WTC11 (cell line): ENCODE results near the gene PRUNE2. TPM values are rescaled to one million over a fixed set of nuclear protein-coding genes. Genes with fewer than 3 reads are reported as not detected.
"Not testable (repeated sequence)": the region's sequence is repeated elsewhere in the genome, so short reads cannot be mapped to it uniquely, and the experiment has no call there.

Experiments
- ATAC-seq: fragments of 200-7000 bp; cut with Tn5 transposase; 2 replicates; pipeline ENCODE4 v1.10.0; 2021; ENCODE audit warnings: mild to moderate bottlenecking, moderate library complexity
- CTCF ChIA-PET: fragments of 300-600 bp; sonication (Branson Sonifier 250); formaldehyde crosslinking; loops from one replicate; lab custom pipeline; 2021; ENCODE audit warnings: antibody characterized with exemption; lab: Charles Lee
- POLR2A ChIA-PET: fragments of 350-600 bp; sonication (Branson Sonifier 250); formaldehyde crosslinking; loops from one replicate; lab custom pipeline; 2021; ENCODE audit warnings: antibody characterized with exemption; lab: Charles Lee
- DNase-seq: peaks from one replicate; pipeline ENCODE4 v3.0.0; 2021; ENCODE audit warnings: low spot score
- H3K27ac Mint-ChIP-seq: 2 replicates; pipeline ENCODE4 v1.8.0; 2021; ENCODE audit warnings: mixed read lengths
- H3K27me3 Mint-ChIP-seq: 2 replicates; pipeline ENCODE4 v1.8.0; 2021; ENCODE audit warnings: low read depth, mild to moderate bottlenecking, moderate library complexity, mixed read lengths
- H3K36me3 Mint-ChIP-seq: 2 replicates; pipeline ENCODE4 v1.8.0; 2021; ENCODE audit warnings: mixed read lengths
- H3K4me1 Mint-ChIP-seq: 2 replicates; pipeline ENCODE4 v1.8.0; 2022; ENCODE audit warnings: mixed read lengths
- H3K4me3 Mint-ChIP-seq: 2 replicates; pipeline ENCODE4 v1.8.0; 2021; ENCODE audit warnings: mild to moderate bottlenecking, moderate library complexity, mixed read lengths
- H3K9me3 Mint-ChIP-seq: 2 replicates; pipeline ENCODE4 v1.8.0; 2021; ENCODE audit warnings: mixed read lengths
- ETV6 ChIP-seq: sonication (generic); formaldehyde crosslinking; IDR thresholded peaks from 2 replicates; pipeline ENCODE4 v1.8.1; 2022; ENCODE audit warnings: mild to moderate bottlenecking, missing genetic modification reagents
- GRHL2 ChIP-seq: fragments of 250-450 bp; sonication (Bioruptor Pico); IDR thresholded peaks from 2 replicates; pipeline ENCODE4 v1.8.0; 2022; ENCODE audit warnings: mild to moderate bottlenecking, moderate library complexity; ENCODE audit not compliant: insufficient replicate concordance, severe bottlenecking
- HMGA2 ChIP-seq: fragments of 250-450 bp; sonication (Bioruptor Pico); IDR thresholded peaks from 2 replicates; pipeline ENCODE4 v1.4.0; 2021; ENCODE audit warnings: mild to moderate bottlenecking, moderate library complexity
- JAZF1 ChIP-seq: fragments of 250-450 bp; sonication (Bioruptor Pico); IDR thresholded peaks from 2 replicates; pipeline ENCODE4 v1.9.0; 2021; ENCODE audit warnings: moderate library complexity, mild to moderate bottlenecking, inconsistent platforms
- KAT7 ChIP-seq: sonication (generic); formaldehyde crosslinking; IDR thresholded peaks from 2 replicates; pipeline ENCODE4 v1.8.1; 2023; ENCODE audit warnings: missing genetic modification reagents, mild to moderate bottlenecking, borderline replicate concordance
- MXD4 ChIP-seq: fragments of 250-450 bp; sonication (Bioruptor Pico); IDR thresholded peaks from 2 replicates; pipeline ENCODE4 v1.8.0; 2021; ENCODE audit warnings: mild to moderate bottlenecking, moderate library complexity, borderline replicate concordance
- RORB ChIP-seq: fragments of 250-450 bp; sonication (Bioruptor Pico); IDR thresholded peaks from 2 replicates; pipeline ENCODE4 v1.9.0; 2021; ENCODE audit warnings: mild to moderate bottlenecking
- ZNF121 ChIP-seq: sonication (generic); formaldehyde crosslinking; IDR thresholded peaks from 2 replicates; pipeline ENCODE4 v1.8.0; 2023; ENCODE audit warnings: missing genetic modification reagents
- ZNF138 ChIP-seq: sonication (generic); formaldehyde crosslinking; conservative IDR thresholded peaks from 2 replicates; pipeline ENCODE4 v1.8.1; 2022; ENCODE audit warnings: mild to moderate bottlenecking, moderate library complexity, missing genetic modification reagents
- ZNF396 ChIP-seq: fragments of 250-450 bp; sonication (Bioruptor Pico); IDR thresholded peaks from 2 replicates; pipeline ENCODE4 v1.8.0; 2021; ENCODE audit warnings: mild to moderate bottlenecking, moderate library complexity, borderline replicate concordance
- ZNF423 ChIP-seq: fragments of 250-450 bp; sonication (Bioruptor Pico); IDR thresholded peaks from 2 replicates; pipeline ENCODE4 v2.1.2; 2022; ENCODE audit warnings: mild to moderate bottlenecking, moderate library complexity
- total RNA-seq: library from RNA; stranded (reverse); gene quantifications from 3 replicates; pipeline ENCODE4 v1.2.3, GENCODE V29; 2021
- TF ChIP-seq, protein P1 (sequence below): fragments of 200-600 bp; IDR thresholded peaks from 2 replicates; pipeline ENCODE4 v1.8.0; 2022; ENCODE audit warnings: antibody characterized with exemption
- TF ChIP-seq, protein P2 (sequence below): sonication (generic); formaldehyde crosslinking; IDR thresholded peaks from 2 replicates; pipeline ENCODE4 v1.8.0; 2023; ENCODE audit warnings: missing genetic modification reagents, mild to moderate bottlenecking, borderline replicate concordance
- TF ChIP-seq, protein P3 (sequence below): fragments of 250-450 bp; sonication (Bioruptor Pico); IDR thresholded peaks from 2 replicates; pipeline ENCODE4 v1.9.0; 2021; ENCODE audit warnings: moderate library complexity, mild to moderate bottlenecking, inconsistent platforms, borderline replicate concordance
- TF ChIP-seq, protein P4 (sequence below): sonication (generic); formaldehyde crosslinking; IDR thresholded peaks from 2 replicates; pipeline ENCODE4 v1.8.1; 2023; ENCODE audit warnings: mild to moderate bottlenecking, moderate library complexity, missing genetic modification reagents
- TF ChIP-seq, protein P5 (sequence below): sonication (generic); formaldehyde crosslinking; IDR thresholded peaks from 2 replicates; pipeline ENCODE4 v1.8.1; 2022; ENCODE audit warnings: low read depth, missing genetic modification reagents, borderline replicate concordance
- TF ChIP-seq, protein P6 (sequence below): sonication (generic); formaldehyde crosslinking; IDR thresholded peaks from 2 replicates; pipeline ENCODE4 v1.8.1; 2022; ENCODE audit warnings: low read depth, mild to moderate bottlenecking, moderate library complexity, missing genetic modification reagents, borderline replicate concordance
- TF ChIP-seq, protein P7 (sequence below): sonication (generic); formaldehyde crosslinking; IDR thresholded peaks from 2 replicates; pipeline ENCODE4 v1.8.0; 2022; ENCODE audit warnings: mild to moderate bottlenecking, missing genetic modification reagents

PRUNE2 gene
- total RNA-seq, 1 experiment from 2014 or later, result 13.1 TPM

DNA sequence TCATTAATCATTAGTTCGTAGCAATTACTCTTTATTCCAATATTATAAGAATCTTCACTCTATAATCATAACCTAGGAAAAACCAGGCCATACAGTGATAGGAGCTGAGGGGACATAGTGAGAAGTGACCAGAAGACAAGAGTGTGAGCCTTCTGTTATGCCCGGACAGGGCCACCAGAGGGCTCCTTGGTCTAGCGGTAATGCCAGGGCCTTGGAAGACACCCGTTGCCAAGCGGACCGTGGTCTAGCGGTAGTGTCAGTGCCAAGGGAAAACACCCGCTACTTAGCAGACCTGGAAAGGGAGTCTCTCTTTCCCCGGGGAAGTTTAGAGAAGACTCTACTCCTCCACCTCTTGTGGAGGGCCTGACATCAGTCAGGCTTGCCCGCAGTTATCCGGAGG, 239.9 kb downstream of the PRUNE2 start:
- peak; percentile 72 for DNase-seq
- H3K4me1 Mint-ChIP-seq, H3K27ac Mint-ChIP-seq, H3K36me3 Mint-ChIP-seq, POLR2A ChIA-PET, ATAC-seq, H3K27me3 Mint-ChIP-seq, H3K4me3 Mint-ChIP-seq: not testable (repeated sequence)
- H3K9me3 Mint-ChIP-seq, result peaks cover 19% of the 10 kb centered on the region
- TF ChIP-seq, protein P1, sequence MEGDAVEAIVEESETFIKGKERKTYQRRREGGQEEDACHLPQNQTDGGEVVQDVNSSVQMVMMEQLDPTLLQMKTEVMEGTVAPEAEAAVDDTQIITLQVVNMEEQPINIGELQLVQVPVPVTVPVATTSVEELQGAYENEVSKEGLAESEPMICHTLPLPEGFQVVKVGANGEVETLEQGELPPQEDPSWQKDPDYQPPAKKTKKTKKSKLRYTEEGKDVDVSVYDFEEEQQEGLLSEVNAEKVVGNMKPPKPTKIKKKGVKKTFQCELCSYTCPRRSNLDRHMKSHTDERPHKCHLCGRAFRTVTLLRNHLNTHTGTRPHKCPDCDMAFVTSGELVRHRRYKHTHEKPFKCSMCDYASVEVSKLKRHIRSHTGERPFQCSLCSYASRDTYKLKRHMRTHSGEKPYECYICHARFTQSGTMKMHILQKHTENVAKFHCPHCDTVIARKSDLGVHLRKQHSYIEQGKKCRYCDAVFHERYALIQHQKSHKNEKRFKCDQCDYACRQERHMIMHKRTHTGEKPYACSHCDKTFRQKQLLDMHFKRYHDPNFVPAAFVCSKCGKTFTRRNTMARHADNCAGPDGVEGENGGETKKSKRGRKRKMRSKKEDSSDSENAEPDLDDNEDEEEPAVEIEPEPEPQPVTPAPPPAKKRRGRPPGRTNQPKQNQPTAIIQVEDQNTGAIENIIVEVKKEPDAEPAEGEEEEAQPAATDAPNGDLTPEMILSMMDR, result peak; percentile 59; the same call in 1 of the 2 replicates
- CTCF ChIA-PET, result interaction anchor here (0.6 to 1.6 kb wide), 6 partner anchors 35 to 330 kb away, joined by 3 to 11 read pairs (median 3); partner anchors contain the start of genes GCNT1 and RFK

DNA sequence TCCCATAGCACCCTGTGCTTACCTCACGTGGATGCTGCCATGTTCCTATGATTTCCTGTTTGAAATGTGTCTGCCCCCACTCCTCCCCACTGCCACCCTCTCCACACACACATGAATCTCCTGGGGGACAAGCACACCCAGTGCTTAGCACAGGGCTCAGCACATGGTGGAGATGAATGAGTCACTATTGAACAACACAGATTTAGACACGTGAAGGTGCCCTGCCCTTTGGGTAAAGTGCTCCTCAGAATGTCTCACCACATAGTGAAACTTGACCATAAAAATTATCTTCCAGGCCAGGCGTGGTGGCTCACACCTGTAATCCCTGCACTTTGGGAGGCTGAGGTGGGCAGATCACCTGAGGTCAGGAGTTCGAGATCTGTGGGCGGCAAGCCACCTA, 240.5 kb downstream of the PRUNE2 start:
- TF ChIP-seq, protein P2, sequence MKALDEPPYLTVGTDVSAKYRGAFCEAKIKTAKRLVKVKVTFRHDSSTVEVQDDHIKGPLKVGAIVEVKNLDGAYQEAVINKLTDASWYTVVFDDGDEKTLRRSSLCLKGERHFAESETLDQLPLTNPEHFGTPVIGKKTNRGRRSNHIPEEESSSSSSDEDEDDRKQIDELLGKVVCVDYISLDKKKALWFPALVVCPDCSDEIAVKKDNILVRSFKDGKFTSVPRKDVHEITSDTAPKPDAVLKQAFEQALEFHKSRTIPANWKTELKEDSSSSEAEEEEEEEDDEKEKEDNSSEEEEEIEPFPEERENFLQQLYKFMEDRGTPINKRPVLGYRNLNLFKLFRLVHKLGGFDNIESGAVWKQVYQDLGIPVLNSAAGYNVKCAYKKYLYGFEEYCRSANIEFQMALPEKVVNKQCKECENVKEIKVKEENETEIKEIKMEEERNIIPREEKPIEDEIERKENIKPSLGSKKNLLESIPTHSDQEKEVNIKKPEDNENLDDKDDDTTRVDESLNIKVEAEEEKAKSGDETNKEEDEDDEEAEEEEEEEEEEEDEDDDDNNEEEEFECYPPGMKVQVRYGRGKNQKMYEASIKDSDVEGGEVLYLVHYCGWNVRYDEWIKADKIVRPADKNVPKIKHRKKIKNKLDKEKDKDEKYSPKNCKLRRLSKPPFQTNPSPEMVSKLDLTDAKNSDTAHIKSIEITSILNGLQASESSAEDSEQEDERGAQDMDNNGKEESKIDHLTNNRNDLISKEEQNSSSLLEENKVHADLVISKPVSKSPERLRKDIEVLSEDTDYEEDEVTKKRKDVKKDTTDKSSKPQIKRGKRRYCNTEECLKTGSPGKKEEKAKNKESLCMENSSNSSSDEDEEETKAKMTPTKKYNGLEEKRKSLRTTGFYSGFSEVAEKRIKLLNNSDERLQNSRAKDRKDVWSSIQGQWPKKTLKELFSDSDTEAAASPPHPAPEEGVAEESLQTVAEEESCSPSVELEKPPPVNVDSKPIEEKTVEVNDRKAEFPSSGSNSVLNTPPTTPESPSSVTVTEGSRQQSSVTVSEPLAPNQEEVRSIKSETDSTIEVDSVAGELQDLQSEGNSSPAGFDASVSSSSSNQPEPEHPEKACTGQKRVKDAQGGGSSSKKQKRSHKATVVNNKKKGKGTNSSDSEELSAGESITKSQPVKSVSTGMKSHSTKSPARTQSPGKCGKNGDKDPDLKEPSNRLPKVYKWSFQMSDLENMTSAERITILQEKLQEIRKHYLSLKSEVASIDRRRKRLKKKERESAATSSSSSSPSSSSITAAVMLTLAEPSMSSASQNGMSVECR (CRISPR knock-in tag), result no peak
- TF ChIP-seq ETV6 (CRISPR knock-in tag) (no peak), HMGA2 (no peak), ZNF396 (CRISPR knock-in tag) (no peak), ZNF121 (no peak), GRHL2 (no peak), JAZF1 (no peak), ZNF423 (no peak), MXD4 (CRISPR knock-in tag) (no peak), RORB (no peak), KAT7 (CRISPR knock-in tag) (no peak), ZNF138 (CRISPR knock-in tag) (no peak)
- TF ChIP-seq, protein P3, sequence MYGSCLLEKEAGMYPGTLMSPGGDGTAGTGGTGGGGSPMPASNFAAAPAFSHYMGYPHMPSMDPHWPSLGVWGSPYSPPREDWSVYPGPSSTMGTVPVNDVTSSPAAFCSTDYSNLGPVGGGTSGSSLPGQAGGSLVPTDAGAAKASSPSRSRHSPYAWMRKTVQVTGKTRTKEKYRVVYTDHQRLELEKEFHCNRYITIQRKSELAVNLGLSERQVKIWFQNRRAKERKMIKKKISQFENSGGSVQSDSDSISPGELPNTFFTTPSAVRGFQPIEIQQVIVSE (CRISPR knock-in tag), result no peak
- TF ChIP-seq, protein P4, sequence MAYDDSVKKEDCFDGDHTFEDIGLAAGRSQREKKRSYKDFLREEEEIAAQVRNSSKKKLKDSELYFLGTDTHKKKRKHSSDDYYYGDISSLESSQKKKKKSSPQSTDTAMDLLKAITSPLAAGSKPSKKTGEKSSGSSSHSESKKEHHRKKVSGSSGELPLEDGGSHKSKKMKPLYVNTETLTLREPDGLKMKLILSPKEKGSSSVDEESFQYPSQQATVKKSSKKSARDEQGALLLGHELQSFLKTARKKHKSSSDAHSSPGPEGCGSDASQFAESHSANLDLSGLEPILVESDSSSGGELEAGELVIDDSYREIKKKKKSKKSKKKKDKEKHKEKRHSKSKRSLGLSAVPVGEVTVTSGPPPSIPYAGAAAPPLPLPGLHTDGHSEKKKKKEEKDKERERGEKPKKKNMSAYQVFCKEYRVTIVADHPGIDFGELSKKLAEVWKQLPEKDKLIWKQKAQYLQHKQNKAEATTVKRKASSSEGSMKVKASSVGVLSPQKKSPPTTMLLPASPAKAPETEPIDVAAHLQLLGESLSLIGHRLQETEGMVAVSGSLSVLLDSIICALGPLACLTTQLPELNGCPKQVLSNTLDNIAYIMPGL (CRISPR knock-in tag), result no peak
- TF ChIP-seq, protein P5, sequence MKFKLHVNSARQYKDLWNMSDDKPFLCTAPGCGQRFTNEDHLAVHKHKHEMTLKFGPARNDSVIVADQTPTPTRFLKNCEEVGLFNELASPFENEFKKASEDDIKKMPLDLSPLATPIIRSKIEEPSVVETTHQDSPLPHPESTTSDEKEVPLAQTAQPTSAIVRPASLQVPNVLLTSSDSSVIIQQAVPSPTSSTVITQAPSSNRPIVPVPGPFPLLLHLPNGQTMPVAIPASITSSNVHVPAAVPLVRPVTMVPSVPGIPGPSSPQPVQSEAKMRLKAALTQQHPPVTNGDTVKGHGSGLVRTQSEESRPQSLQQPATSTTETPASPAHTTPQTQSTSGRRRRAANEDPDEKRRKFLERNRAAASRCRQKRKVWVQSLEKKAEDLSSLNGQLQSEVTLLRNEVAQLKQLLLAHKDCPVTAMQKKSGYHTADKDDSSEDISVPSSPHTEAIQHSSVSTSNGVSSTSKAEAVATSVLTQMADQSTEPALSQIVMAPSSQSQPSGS (CRISPR knock-in tag), result no peak
- TF ChIP-seq, protein P6, sequence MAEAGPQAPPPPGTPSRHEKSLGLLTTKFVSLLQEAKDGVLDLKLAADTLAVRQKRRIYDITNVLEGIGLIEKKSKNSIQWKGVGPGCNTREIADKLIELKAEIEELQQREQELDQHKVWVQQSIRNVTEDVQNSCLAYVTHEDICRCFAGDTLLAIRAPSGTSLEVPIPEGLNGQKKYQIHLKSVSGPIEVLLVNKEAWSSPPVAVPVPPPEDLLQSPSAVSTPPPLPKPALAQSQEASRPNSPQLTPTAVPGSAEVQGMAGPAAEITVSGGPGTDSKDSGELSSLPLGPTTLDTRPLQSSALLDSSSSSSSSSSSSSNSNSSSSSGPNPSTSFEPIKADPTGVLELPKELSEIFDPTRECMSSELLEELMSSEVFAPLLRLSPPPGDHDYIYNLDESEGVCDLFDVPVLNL (CRISPR knock-in tag), result no peak
- TF ChIP-seq, protein P7, sequence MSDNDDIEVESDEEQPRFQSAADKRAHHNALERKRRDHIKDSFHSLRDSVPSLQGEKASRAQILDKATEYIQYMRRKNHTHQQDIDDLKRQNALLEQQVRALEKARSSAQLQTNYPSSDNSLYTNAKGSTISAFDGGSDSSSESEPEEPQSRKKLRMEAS (CRISPR knock-in tag), result no peak
- TF ChIP-seq, all 79 proteins: peak for 0
- Mint-ChIP-seq H3K27me3 (no peaks in the 10 kb centered on the region; the same call in 1 of the 2 replicates), H3K27ac (no peak overlapping the region), H3K4me1 (peaks cover 9% of the 10 kb centered on the region), H3K4me3 (no peak overlapping the region), H3K9me3 (peaks cover 19% of the 10 kb centered on the region), H3K36me3 (peaks cover 10% of the 10 kb centered on the region)
- ChIA-PET POLR2A (no interaction called here), CTCF (interaction anchor here (0.8 to 1.6 kb wide), 4 partner anchors 39 to 331 kb away, joined by 3 to 11 read pairs (median 4); partner anchors contain the start of gene GCNT1)
- DNase-seq (no peak), ATAC-seq (no peak)
